ENCODE data around the gene ZMYND12.
"Not testable (repeated sequence)": the region's sequence is repeated elsewhere in the genome, so short reads cannot be mapped to it uniquely, and the experiment has no call there.

Gene ZMYND12

DNA sequence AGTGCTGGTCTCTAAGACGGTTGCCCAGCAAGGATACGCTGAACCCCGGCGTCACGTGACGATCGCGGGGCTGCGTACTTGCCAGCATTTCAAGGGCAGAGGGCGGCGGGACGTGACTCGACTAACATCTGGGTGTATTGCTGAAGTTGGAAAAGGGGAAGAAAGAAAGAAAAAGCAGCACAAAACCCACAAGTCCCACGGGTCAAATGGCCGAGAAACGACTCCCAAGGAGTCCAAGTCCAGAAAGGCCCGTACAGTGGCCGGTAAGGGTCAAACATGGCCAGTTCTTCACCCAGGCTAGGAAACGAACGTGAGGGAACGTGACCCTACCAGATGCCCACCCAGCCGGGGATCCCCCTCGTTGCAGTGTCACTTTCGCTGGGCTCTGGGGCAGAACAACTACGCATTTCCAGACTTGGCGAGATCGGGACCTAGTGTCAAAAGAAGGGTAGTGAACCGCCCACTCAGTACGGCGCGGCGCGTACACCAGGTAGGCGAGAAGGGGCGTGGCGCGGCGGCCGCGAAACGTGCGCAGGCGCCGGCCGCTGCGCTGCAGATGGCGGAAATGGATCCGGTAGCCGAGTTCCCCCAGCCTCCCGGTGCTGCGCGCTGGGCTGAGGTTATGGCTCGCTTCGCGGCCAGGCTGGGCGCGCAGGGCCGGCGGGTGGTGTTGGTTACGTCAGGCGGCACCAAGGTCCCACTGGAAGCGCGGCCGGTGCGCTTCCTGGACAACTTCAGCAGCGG, at the start of gene ZMYND12, which contains the start of gene PPCS:
TSS of gene ZMYND12 (minus strand) at position 13 of the 744 bp plus-strand sequence. CDS start 25 bp downstream, outside the sequence.
TSS of gene PPCS (plus strand) at position 534 of the 744 bp plus-strand sequence. CDS start at position 557, 23 bp downstream.
- DNase-seq (ENCODE audit: low read depth in 2 of 2), result peak; percentile 84 to 90

DNA sequence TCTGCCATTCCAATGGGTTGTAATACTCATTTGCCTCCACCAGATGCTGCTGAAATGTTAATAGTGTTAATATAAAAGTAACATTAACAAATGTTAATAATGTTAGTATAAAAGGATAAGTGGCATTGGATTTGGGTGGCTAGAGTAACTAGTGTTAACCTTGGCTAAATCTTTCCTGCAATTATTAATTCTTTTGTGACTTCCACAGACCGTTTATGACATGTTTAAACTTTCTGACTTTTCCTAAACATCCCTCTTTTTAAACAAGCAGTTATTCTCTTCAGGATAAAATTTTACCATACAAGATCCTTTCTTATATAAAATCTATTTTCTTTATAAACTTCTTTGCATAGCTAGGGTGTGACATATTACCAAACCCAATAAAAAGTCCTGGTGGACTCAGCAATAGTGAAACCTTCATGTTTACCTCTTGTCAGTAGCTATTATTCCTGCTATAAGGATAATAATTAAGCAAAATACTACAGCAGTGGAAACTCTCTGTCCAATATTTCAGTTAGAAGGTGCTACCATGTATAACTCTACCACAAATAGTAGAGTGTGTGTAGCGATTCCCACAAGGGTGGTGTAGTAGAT, 48.8 kb upstream of the ZMYND12 start:
- no peak for DNase-seq (ENCODE audit: low read depth in 2 of 2)

DNA sequence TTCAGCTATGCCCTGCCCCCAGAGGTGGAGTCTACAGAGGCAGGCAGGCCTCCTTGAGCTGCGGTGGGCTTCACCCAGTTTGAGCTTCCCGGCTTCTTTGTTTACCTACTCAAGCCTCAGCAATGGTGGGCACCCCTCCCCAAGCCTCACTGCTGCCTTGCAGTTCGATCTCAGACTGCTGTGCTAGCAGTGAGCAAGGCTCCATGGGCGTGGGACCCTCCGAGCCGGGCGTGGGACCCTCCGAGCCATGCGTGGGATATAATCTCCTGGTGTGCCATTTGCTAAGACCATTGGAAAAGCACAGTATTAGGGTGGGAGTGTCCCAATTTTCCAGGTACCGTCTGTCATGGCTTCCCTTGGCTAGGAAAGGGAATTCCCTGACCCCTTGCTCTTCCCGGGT, 46.2 kb upstream of the ZMYND12 start:
- not testable (repeated sequence) for DNase-seq (ENCODE audit: low read depth in 2 of 2)

DNA sequence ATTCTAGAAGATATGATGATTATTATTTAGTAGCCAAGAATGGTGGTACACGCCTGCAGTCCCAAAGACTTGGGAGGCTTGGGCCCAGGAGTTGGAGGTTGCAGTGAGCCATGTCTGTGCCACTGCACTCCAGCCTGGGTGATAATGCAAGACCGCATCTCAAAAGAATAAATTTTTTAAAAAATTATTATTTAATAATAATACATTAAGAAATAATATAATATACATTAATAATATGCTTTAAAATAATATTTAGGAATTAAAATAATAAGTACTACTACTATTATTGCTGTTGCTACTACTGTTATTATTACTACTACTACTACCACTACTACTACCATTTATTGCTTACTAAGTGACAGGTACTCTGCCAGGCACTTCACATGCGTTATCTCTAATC, 34.4 kb upstream of the ZMYND12 start:
- DNase-seq (ENCODE audit: low read depth in 2 of 2), result no peak

DNA sequence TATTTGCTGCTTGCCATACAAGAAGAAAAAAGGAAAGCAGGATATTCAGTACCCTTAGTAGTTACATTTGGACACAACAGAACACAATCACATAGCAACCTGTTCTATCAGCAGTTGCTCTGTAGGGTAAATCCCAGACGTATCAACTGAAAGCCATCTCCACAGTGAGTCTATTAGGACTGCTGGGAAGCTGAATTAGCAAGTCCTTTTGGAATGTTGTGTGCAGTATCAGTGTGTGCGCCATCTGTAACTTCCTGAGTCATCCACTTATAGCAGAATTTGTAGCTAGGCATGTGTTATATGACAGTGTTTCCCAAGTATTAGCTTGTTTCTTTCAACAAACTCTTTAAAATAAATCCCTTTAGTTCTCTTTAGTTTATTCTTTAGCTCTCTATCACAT, 28.6 kb upstream of the ZMYND12 start:
- DNase-seq (ENCODE audit: low read depth in 2 of 2), result no peak

DNA sequence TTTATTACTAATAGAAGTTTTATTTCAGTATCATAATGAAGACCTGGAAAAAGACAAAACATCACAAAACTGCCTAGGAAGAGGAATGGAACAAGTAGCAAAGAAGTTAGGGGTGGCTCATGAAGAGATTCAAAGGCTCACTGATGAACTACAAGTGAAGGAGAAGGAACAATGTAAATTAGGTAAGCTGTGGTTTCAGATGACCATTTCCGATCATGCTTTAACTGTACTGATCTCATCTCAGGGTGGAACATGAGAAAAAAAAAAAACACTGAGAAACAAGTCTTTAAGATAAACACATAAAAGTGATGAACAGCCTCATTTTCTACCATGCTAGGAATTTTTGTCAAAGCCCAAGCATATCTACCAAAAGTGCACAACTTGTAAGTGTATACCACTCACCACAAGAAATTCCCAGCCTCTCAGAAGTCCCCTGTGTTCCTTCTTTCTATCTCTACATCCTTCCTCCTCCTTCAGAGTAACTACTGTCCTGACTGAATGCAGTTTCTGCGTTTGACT, 26.9 kb upstream of the ZMYND12 start:
- DNase-seq (ENCODE audit: low read depth in 2 of 2), result no peak

DNA sequence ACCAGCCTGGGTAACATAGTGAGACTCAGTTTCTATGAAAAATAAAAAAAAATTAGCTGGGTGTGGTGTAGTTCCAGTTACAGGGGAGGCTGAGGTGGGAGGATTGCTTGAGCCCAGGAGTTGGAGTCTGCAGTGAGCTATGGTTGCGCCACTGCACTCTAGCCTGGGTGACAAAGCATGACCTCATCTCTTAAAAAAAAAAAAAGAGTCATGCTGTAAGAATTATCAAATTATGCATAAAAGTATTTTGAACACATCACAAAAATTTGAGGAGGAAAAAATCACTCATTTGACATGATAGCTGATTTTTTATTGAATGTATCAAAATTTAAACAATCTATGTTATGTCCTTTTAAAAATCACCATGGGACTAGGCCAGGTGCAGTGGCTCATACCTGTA, 25.1 kb upstream of the ZMYND12 start:
- DNase-seq (ENCODE audit: low read depth in 2 of 2), result no peak

DNA sequence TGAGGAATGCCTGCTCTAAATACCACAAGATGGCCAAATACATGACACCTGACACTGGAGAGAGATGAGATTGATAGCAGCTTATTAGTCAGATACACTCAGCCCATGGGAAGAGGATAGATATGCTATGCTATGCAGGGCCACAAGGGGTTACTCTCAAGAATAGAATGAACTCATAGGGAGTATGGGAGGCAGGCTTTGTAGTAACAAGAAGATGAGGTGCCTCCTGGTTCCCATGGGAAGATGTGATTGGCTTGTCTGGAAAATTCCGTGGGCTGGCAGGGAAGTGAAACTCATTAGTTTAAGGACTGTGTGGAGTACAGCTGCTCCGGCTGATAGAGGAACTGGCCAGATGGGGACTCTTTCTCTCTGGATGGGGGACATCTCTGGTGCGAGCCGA, 23.8 kb upstream of the ZMYND12 start:
- no peak for DNase-seq (ENCODE audit: low read depth in 2 of 2)

- no peak for DNase-seq (ENCODE audit: low read depth in 2 of 2)
Measured at GRCh38 chr1:42477775-42478174, 22.0 kb upstream of the ZMYND12 start.

- DNase-seq (ENCODE audit: low read depth in 2 of 2), result not testable (repeated sequence)
Measured at GRCh38 chr1:42477354-42477753, 21.5 kb upstream of the ZMYND12 start.

GRCh38 chr1:42476605-42477004, 20.8 kb upstream of the ZMYND12 start:
- no peak for DNase-seq (ENCODE audit: low read depth in 2 of 2)

- DNase-seq (ENCODE audit: low read depth in 2 of 2), result no peak
Measured at GRCh38 chr1:42469727-42470126, 13.9 kb upstream of the ZMYND12 start.

DNA sequence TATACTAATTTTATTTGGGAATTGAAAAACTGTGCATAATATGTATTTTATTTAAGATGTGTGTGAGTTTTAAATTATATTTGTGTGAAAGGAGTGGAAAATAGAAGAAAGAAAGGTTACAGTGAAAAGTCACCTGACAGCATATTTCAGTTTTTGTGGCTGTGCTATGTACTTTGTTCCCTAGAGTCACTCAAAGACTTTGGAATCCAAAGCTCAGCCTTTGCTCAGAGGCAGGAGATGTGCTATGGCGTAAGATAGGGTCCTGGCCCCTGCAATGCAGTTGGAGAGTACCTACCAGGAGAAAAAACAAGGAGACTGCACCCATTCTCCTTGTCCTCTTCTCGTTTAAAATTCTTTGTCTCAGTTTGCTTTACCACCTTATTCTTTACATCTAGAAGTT, 10.2 kb upstream of the ZMYND12 start:
- no peak for DNase-seq (ENCODE audit: low read depth in 2 of 2)

DNA sequence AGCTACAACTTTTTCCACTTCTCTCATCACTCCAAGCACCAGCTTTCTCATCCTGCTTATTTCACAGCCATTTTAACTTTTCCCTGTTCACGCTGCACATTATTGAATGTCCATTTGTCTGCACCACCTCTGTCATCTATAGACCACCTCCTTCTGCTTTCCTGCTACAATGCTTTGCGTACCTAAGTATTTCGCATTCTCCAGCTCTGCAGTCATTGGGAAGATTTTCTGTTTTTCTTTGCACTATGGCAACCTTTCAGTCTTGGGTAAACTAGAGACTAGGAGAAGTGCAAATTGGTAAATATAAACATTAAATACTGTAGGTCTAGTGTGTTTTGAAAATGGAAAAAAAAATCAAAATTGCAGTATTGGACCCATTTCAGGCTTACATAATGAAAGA, 8.1 kb upstream of the ZMYND12 start:
- DNase-seq (ENCODE audit: low read depth in 2 of 2), result no peak

- DNase-seq (ENCODE audit: low read depth in 2 of 2), result peak; percentile 93
Measured at GRCh38 chr1:42462828-42463763, 7.3 kb upstream of the ZMYND12 start, which contains the start of gene CCDC30. Gene CCDC30, plus strand, starts transcription at chr1:42463286. Its CDS starts 17,266 bp downstream, at chr1:42480552.

DNA sequence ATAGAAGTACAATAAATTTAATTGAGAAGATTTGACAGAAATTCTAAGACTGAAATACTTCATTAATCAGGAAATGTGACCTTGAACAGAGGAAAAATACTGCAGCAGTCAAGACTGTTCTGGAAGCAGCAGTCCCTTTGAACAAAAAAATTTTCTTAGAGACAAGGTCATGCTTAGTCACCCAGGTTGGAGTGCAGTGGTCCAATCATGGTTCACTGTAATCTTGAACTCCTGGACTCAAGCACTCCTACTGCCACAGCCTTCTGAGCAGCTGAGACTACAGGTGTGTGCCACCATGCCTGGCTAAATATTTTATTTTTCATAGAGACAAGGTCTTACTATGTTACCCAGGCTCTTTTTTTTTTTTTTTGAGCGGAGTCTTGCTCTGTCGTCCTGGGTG, 5.4 kb upstream of the ZMYND12 start:
- no peak for DNase-seq (ENCODE audit: low read depth in 2 of 2)

DNA sequence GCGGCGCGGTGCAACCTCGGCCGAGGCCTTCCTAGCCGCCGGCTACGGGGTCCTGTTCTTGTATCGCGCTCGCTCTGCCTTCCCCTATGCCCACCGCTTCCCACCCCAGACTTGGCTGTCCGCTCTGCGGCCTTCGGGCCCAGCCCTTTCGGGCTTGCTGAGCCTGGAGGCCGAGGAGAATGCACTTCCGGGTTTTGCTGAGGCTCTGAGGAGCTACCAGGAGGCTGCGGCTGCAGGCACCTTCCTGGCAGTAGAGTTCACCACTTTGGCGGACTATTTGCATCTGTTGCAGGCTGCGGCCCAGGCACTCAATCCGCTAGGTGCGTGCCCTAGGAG, 900 bp upstream of the ZMYND12 start:
- DNase-seq (ENCODE audit: low read depth in 2 of 2), result peak; percentile 32 to 38

DNA sequence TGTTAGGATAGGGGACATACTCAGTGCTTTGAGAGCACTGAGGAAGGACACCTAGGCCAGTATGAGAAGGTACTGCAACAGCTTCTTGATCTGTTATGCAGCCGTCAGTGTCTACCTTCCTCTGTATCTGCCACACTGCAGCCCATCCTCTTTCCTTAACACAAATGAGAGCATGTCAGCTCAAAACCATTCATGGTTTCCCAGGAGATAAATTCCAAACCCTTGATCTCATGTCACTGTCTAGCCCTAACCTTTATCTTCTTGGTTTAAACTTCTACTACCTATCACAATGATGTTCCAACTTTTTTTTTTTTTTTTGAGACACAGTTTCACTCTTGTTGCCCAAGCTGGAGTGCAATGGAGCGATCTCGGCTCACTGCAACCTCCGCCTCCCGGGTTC, 1.4 kb downstream of the ZMYND12 start:
- no peak for DNase-seq (ENCODE audit: low read depth in 2 of 2)

- DNase-seq (ENCODE audit: low read depth in 2 of 2), result no peak
Measured at GRCh38 chr1:42453386-42453785, 2.4 kb downstream of the ZMYND12 start.

GRCh38 chr1:42450061-42450460, 5.8 kb downstream of the ZMYND12 start:
- DNase-seq (ENCODE audit: low read depth in 2 of 2), result no peak

DNA sequence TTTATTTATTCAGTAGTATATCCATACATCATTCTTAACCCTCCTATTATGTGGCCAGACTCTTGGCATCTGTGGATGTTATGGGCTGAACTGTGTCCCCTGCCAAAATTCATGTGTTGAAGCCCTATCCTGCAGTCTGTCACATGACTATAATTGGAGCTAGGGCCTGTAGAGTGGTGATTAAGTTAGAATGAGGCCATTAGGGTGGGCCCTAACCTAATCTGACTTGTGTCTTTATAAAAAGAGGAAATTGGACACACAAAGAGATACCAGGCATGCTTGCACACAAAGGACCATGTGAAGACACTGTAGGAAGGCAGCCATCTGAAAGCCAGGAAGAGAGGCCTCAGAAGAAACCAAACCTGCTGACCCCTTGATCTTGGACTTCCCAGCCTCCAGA, 6.6 kb downstream of the ZMYND12 start:
- no peak for DNase-seq (ENCODE audit: low read depth in 2 of 2)

- DNase-seq (ENCODE audit: low read depth in 2 of 2), result no peak
Measured at GRCh38 chr1:42442662-42443061, 13.2 kb downstream of the ZMYND12 start.

Data from stimulated activated CD4-positive, alpha-beta T cell treated with anti-CD3 and anti-CD28 coated beads, Interleukin-12 subunit alpha, Interleukin-12 subunit beta, amount 100 ng/mL, for 24 hours (primary cell).